Head of caudate nucleus (tissue), 42 donors: ENCODE results near the gene DLGAP4.
"Not testable (repeated sequence)": the region's sequence is repeated elsewhere in the genome, so short reads cannot be mapped to it uniquely, and the experiment has no call there.

Experiments
- DNase-seq, 42 donors: peaks; one replicate each; pipeline versions ENCODE4 v3.0.0 to v3.0.0-alpha.2; 2020 to 2021; ENCODE audit warnings: mixed read lengths in 7 of 42
- intact Hi-C: fragments of 100-400 bp; cut with DNase I; formaldehyde crosslinking; loops from one replicate; pipeline ENCODE4 v1.15.0; 2022

The DLGAP4 gene

GRCh38 chr20:36362261-36362660, 56.1 kb downstream of the DLGAP4 start:
- DNase-seq: no peak
- intact Hi-C loops: no loop called here

DNA sequence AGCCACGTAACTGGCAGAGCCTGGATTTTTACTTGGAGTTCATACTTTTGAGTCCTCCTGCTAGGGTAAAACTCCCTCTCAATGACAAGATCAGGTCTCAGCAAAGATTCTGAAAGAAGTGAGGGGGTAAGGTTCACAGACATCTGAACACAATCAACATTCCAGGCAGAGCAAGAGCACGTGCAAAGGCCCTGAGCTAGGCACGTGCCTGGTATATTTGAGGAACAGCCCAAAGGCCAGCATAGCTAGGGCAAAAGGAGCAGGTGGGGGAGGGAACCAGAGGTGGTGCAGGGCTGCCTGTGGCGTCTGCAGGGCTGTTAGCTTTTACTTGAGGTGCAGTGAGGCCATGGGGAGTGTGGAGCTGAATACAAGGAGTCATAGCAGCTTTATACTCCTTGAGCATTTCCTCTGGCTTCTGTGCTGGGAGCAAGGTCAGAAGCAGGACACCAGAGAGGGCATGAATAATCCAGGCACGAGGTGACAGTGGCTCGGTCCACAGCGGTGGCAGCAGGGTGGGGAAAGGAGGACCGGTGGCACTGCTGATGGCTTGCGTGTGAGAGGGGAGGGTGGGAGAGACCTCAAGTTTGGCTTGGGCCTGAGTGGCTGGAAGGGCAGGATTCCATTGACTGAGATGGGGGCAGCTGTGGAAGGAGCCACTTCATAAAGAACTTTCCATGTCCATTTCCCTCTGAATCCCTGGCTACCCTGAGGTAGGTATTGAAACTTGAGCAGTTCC, 57.0 kb downstream of the DLGAP4 start:
- intact Hi-C loops: no loop called here
- no peak for DNase-seq

- DNase-seq: no peak
- intact Hi-C loops: no loop called here
Measured at GRCh38 chr20:36364506-36364905, 58.4 kb downstream of the DLGAP4 start.

DNA sequence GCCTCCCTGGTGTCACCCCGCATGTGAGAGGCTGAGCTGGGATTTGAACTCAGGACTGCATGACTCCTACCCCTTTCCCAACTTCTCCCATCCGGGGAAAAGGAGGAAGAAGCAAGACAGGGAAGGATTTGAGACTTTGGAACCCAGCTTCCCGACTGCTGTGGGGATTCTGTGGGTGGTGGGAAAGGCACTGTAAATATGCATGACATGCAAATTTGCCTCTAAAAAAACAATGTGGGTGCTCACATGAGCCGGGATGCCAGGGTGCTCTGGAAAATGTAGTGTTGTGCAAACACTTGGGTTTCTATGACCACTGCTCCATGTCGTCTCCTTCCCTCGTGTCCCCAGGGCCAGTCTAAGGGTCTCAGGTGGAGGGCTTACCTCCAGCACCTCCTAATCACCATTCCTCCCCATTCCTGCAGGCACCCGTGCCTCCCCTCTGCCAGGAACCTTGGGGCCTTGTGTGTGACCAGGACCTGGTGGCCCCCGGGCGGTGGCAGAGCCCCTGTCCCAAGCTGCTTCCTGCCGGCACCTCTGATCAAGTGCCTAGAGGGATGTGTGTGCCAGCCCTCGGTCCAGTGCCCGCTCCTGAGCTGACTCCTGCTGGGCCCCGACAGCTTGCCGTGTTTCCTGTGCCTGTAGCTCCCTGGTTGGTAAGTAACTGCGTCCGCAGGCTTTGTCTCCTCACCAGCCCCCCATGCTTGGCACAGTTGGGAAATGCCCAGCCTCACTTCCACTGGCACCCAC, 60.7 kb downstream of the DLGAP4 start:
- intact Hi-C loops: no loop called here

DNA sequence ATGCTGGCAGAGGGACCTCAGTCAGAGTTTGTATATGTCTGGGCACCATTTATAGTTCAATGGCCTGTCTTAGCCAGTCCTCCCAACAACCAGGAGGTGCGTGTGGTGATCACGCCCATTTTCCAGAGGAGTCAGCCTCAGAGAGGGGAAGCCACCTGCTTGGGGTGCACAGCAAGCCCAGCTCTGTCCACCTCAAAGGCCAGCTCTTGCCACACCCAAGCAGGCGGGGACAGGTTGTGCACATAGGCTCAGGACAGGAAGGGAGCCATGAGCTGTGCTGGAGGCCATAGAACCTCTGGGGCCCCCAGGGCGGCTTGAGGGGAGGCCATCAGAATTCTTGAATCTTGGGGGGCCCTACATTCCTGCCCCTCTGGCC, 61.2 kb downstream of the DLGAP4 start:
- intact Hi-C loops: no loop called here
- DNase-seq: no peak

More for the DNA sequence above, 60.7 kb downstream of the DLGAP4 start:
- DNase-seq: no peak

GRCh38 chr20:36367907-36368799, 62.0 kb downstream of the DLGAP4 start:
- intact Hi-C loops: no loop called here
- DNase-seq: peak in 19 of 42 donors; percentile 11 to 57 (median 37)

DNA sequence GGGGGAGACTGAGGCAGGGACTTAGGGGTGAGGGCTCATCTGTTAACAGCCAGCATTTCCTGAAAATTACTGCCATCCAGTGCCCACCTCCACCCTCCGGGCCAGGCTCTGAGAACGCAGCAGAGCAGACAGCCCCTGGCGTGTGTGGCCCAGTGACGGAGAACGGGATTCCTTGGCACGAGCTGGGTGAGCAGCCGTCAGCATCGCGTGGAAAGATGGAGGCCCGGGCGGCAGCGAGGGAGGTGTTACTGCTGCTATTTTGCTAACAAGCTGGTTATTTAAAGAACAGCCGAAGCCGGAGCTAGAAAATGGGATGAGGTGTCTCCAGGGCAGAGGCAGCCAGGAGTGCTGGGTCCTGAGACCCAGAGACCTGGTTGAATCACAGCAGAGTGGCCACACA, 62.7 kb downstream of the DLGAP4 start:
- peak in 1 of 42 donors; percentile 40 for DNase-seq
- intact Hi-C loops: no loop called here

GRCh38 chr20:36369739-36370138, 63.6 kb downstream of the DLGAP4 start:
- no peak for DNase-seq
- intact Hi-C loops: no loop called here

DNA sequence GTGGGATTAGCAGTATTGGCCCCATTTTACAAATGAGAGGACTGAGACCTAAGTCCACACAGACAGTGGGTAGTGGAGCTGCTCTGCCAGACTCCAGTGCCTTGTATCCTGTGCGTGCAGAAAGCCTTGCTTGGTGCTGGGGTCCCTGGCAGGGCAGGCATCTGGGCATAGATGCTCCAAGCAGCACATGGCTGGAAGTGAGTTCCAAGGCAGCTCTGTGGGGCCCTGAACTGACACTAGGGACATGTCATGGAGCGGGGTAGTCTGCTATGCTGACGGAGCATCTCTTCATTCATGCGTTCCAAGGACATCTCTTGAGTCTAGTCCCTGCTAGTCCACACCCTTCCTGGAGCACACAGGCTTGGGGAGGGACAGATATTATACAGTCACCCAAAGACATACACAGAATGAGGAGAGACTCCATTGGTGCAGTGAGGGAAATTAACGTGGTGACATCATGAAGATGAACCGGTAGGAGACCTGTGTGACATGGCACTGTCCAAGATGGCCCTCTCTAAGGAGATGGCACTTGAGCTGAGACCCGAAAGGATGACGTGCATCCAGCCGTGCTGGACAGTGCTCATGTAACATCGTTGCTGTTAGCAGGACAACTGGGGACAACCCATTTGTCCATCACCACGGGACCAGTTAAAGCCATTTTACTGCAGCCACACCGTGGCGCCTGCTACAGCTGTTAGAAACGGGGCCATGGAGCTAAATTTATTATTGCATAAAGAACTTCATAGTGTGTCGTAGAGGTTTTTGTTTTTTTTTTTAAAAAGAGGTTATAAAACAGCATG, 65.1 kb downstream of the DLGAP4 start:
- intact Hi-C loops: no loop called here
- no peak for DNase-seq

- intact Hi-C loops: no loop called here
- DNase-seq: no peak
Measured at GRCh38 chr20:36372666-36373065, 66.5 kb downstream of the DLGAP4 start.

DNA sequence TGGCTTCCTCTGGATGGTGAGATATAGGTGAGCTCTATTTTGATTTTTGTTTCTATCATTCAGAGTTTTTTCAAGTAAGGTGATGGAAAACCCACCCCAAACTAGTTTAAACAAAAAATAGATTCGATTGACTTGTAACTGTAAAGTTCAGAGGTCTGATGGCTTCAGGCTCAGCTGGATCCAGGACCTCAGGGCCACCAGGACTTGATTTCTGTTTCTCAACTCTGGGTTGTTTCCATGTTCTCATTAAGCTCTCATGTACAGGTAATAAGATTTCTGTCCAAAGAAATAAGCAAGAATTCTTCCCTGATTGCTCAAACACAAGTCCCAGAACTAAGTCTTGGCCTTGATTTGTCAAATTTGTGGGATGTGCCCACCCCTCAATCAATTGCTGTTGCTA, 67.0 kb downstream of the DLGAP4 start:
- no peak for DNase-seq
- intact Hi-C loops: no loop called here

GRCh38 chr20:36374995-36375394, 68.9 kb downstream of the DLGAP4 start:
- intact Hi-C loops: no loop called here
- no peak for DNase-seq

- peak in 15 of 42 donors; percentile 21 to 68 (median 46) for DNase-seq
- intact Hi-C loops: no loop called here
Measured at GRCh38 chr20:36377348-36378326, 71.5 kb downstream of the DLGAP4 start.

GRCh38 chr20:36378686-36379085, 72.5 kb downstream of the DLGAP4 start:
- DNase-seq: peak in 3 of 42 donors; percentile 45 to 52 (median 49)
- intact Hi-C loops: no loop called here

GRCh38 chr20:36379914-36380313, 73.8 kb downstream of the DLGAP4 start:
- intact Hi-C loops, DNase-seq: not testable (repeated sequence)

DNA sequence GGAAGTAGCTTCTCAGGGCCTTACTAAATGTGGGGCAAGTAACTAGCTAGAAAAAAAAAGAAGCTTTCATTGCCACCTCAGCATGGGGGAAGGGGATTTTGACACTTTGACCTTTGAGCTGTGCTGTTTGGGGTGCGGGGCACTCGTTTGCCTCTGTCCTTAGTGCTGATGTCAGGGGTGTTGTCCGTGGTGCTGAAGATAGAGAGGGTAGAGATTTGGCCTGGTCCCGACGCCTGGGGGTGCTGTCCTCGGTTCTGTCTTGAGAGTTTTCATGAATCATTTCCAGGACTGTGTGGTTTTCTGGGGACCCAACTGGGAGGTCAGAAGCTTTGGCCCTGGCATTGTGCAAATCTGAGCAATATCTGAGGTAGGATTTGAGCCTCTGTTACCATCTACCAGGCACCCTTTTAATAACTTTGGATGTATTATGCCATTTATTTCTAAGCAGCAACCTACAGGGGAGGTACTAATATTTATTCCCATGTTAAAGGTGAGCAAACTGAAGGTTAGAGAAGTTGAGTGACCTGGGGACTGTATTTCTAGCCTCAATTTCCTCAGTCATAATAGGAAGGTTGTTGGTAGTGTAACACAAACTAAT, 78.0 kb downstream of the DLGAP4 start:
- intact Hi-C loops: no loop called here
- DNase-seq: no peak

GRCh38 chr20:36385503-36385902, 79.4 kb downstream of the DLGAP4 start:
- intact Hi-C loops: no loop called here
- no peak for DNase-seq
